ENCODE data around the gene WDR76.
"Not testable (repeated sequence)": the region's sequence is repeated elsewhere in the genome, so short reads cannot be mapped to it uniquely, and the experiment has no call there.

DNA sequence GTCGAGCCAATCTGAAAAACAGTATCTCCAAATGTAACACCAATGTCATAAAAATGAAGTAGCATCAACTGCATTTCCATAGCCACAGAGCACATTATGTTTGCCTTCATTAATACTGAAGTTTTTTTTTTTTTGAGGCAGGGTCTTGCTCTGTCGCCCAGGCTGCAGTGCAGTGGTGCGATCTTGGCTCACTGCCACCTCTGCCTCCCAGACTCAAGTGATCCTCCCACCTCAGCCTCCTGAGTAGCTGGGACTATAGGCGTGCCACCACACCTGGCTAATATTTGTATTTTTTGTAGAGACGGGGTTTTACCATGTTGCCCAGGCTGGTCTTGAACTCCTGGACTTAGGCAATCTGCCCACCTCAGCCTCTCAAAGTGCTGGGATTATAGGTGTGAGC, 11.7 kb upstream of the WDR76 start:
- not testable (repeated sequence) for TF ChIP-seq CTCF (IDR thresholded peaks at IDR 0.05; ENCODE audit: borderline replicate concordance, extremely low read depth, low read length, poor library complexity, severe bottlenecking); EZH2 (IDR thresholded peaks at IDR 0.05; ENCODE audit: borderline replicate concordance, low read depth, low read length, severe bottlenecking)

Data from DND-41 (cell line).